ENCODE data around the gene RPL18.

DNA sequence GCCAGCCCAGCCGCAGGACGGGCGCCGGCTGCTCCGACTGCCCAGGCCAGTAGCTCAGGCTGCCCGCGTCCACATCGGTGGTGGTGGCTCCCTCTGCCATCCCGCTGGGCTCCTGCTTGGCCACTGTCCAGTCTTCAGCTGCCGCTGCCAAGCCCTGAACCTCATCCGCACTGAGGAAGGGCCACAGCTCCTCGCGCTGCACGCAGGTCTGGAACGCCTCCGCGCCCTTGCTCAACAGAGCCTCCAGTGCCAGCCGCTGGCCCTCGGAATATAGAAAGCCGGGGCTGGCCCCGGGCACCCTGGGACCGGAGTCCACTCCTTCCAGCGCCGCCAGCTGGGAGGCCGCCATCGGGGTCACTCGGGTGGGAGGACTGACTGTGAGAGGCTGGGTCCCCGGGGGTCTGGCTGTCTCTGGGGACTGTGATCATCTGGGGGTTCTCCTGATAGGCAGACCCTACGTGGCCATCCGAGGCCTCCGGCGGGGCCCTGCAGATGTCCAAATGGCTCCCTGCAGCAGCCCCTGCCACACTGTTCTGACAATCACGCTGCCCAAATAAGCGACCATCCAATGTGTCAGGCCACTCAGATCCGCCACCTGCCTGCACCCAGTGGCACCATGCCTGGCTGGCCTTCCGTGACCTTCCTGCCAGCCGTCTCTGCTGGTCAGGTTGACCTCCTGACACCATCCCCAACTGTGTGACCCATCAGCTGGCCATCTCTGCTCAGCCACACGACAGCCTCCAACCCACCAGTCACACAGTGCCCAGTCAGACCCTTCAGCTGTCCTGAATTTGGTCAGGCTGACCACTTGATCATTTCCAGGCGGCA, 5.7 kb downstream of the RPL18 start:
- TF ChIP-seq EZH2 (IDR thresholded peaks at IDR 0.05; ENCODE audit: insufficient read depth, poor library complexity, severe bottlenecking) (no peak), EZH2phosphoT487 (IDR thresholded peaks at IDR 0.05; ENCODE audit: insufficient read depth, low read depth) (no peak)
